Naive B cell (primary cell): ENCODE results near the gene AMIGO2. TPM values are rescaled to one million over a fixed set of nuclear protein-coding genes. Genes with fewer than 3 reads are reported as not detected.

Experiments used
- ATAC-seq, 2 donors: fragments of 150-1000 bp; cut with Tn5 transposase; 2 replicates each; pipeline ENCODE4 v1.10.0; 2021; ENCODE audit warnings: low read depth in 2 of 2, mild to moderate bottlenecking in 2 of 2, moderate library complexity in 2 of 2
- DNase-seq: peaks from one replicate; pipeline ENCODE4 v3.0.0; 2022
- H3K27ac Mint-ChIP-seq, 6 donors: one replicate each; pipeline ENCODE4 v1.8.0; 2020 to 2022; ENCODE audit warnings: mild to moderate bottlenecking in 6 of 6, mixed read lengths in 6 of 6, moderate library complexity in 5 of 6, inconsistent platforms in 2 of 6
- H3K27me3 Mint-ChIP-seq, 3 donors: one replicate each; pipeline ENCODE4 v1.8.0; 2021 to 2022; ENCODE audit warnings: mixed read lengths in 3 of 3, mild to moderate bottlenecking in 1 of 3
- H3K36me3 Mint-ChIP-seq, 2 donors: one replicate each; pipeline ENCODE4 v1.8.0; 2020 to 2022; ENCODE audit warnings: mixed read lengths in 2 of 2, inconsistent platforms in 1 of 2, mild to moderate bottlenecking in 1 of 2
- H3K4me1 Mint-ChIP-seq, 3 donors: one replicate each; pipeline ENCODE4 v1.8.0; 2020 to 2022; ENCODE audit warnings: mixed read lengths in 3 of 3, inconsistent platforms in 1 of 3, mild to moderate bottlenecking in 1 of 3, moderate library complexity in 1 of 3
- H3K4me3 Mint-ChIP-seq, 8 donors: one replicate each; pipeline ENCODE4 v1.8.0; 2020 to 2022; ENCODE audit warnings: mild to moderate bottlenecking in 8 of 8, mixed read lengths in 8 of 8, moderate library complexity in 8 of 8, inconsistent platforms in 2 of 8
- H3K9me3 Mint-ChIP-seq, 7 donors: one replicate each; pipeline ENCODE4 v1.8.0; 2020 to 2022; ENCODE audit warnings: mixed read lengths in 7 of 7, mild to moderate bottlenecking in 5 of 7, inconsistent platforms in 2 of 7, moderate library complexity in 1 of 7
- polyA plus RNA-seq, 6 donors: library from polyadenylated mRNA; unstranded; fragments of 300-500 nt; fragmentation: Illumina TruSeq; gene quantifications; one replicate each; pipeline ENCODE4 v1.2.3, GENCODE V29; 2021; ENCODE audit warnings: low read depth in 6 of 6

Gene AMIGO2
- polyA plus RNA-seq, 6 donors from 2014 or later, result 0.08 to 10.7 (median 6.1) TPM

- Mint-ChIP-seq H3K9me3 (no peaks in the 10 kb centered on the region), H3K36me3 (peaks cover 8 to 36% of the 10 kb centered on the region in 2 donors), H3K4me3 (no peak overlapping the region), H3K27ac (no peak overlapping the region), H3K27me3 (no peaks in the 10 kb centered on the region), H3K4me1 (peaks cover 0 to 3% (median 0%) of the 10 kb centered on the region in 3 donors)
- DNase-seq, result no peak
- no peak for ATAC-seq
Measured at GRCh38 chr12:47107926-47108325, 28.2 kb upstream of the AMIGO2 start.

GRCh38 chr12:47107446-47107845 is 27.7 kb upstream of the AMIGO2 start:
- peak overlapping the region in 2 of 6 donors; percentile 80 to 92 for H3K27ac Mint-ChIP-seq
- H3K27me3 Mint-ChIP-seq, result no peaks in the 10 kb centered on the region
- H3K36me3 Mint-ChIP-seq, result peaks cover 8 to 36% of the 10 kb centered on the region in 2 donors

GRCh38 chr12:47105914-47106674 is 26.3 kb upstream of the AMIGO2 start:
- H3K27me3 Mint-ChIP-seq, result no peaks in the 10 kb centered on the region
- H3K27ac Mint-ChIP-seq, result peak overlapping the region in 1 of 6 donors; percentile 64
- DNase-seq (no peak), ATAC-seq (no peak)
- H3K4me3 Mint-ChIP-seq, result no peak overlapping the region
- peaks cover 8 to 29% of the 10 kb centered on the region in 2 donors for H3K36me3 Mint-ChIP-seq
- peaks cover 0 to 3% (median 0%) of the 10 kb centered on the region in 3 donors for H3K4me1 Mint-ChIP-seq
- no peaks in the 10 kb centered on the region for H3K9me3 Mint-ChIP-seq

More at GRCh38 chr12:47107446-47107845, 27.7 kb upstream of the AMIGO2 start:
- Mint-ChIP-seq H3K4me3 (peak overlapping the region in 1 of 8 donors; percentile 11), H3K9me3 (no peaks in the 10 kb centered on the region), H3K4me1 (peaks cover 0 to 3% (median 0%) of the 10 kb centered on the region in 3 donors)
- ATAC-seq (no peak), DNase-seq (no peak)

- Mint-ChIP-seq H3K27me3 (no peaks in the 10 kb centered on the region), H3K4me3 (no peak overlapping the region), H3K9me3 (no peaks in the 10 kb centered on the region), H3K36me3 (peaks cover 8 to 18% of the 10 kb centered on the region in 2 donors), H3K27ac (no peak overlapping the region), H3K4me1 (peaks cover 0 to 3% (median 0%) of the 10 kb centered on the region in 3 donors)
- no peak for DNase-seq
- no peak for ATAC-seq
Measured at GRCh38 chr12:47102845-47103651, 23.3 kb upstream of the AMIGO2 start.

DNA sequence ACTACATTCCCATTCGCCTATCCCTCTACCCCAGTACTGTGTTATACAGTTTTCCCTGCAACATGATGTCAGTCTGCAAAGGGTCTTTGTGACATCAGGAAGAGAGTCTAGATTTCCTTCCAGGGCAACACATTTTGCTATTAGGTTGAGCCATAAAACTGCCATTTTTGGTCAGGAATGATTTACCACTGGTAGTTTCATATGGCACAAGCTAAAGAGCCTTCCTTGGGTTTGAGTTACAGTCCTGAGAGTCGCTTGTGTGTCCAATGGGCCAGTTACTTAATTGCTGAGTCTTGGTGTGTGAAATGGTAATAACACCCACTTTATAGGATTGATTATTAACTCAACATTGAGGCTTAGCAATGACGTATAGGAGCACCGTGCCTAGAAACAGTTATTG is 22.6 kb upstream of the AMIGO2 start:
- DNase-seq (no peak), ATAC-seq (no peak)
- Mint-ChIP-seq H3K36me3 (peaks cover 8 to 15% of the 10 kb centered on the region in 2 donors), H3K27ac (no peak overlapping the region), H3K4me1 (peaks cover 0 to 3% (median 0%) of the 10 kb centered on the region in 3 donors), H3K4me3 (no peak overlapping the region), H3K27me3 (no peaks in the 10 kb centered on the region), H3K9me3 (no peaks in the 10 kb centered on the region)

- no peak overlapping the region for H3K4me3 Mint-ChIP-seq
- DNase-seq (no peak), ATAC-seq (no peak)
- no peaks in the 10 kb centered on the region for H3K27me3 Mint-ChIP-seq
- H3K4me1 Mint-ChIP-seq, result no peaks in the 10 kb centered on the region
- H3K9me3 Mint-ChIP-seq, result no peaks in the 10 kb centered on the region
- H3K27ac Mint-ChIP-seq, result no peak overlapping the region
- H3K36me3 Mint-ChIP-seq, result peaks cover 3 to 9% of the 10 kb centered on the region in 2 donors
Measured at GRCh38 chr12:47100160-47100559, 20.4 kb upstream of the AMIGO2 start.

- Mint-ChIP-seq H3K27ac (no peak overlapping the region), H3K27me3 (no peaks in the 10 kb centered on the region), H3K4me1 (no peaks in the 10 kb centered on the region), H3K4me3 (no peak overlapping the region), H3K9me3 (no peaks in the 10 kb centered on the region), H3K36me3 (peaks cover 0 to 7% of the 10 kb centered on the region in 2 donors)
- no peak for ATAC-seq
- DNase-seq, result no peak
Measured at GRCh38 chr12:47099610-47100009, 19.9 kb upstream of the AMIGO2 start.

DNA sequence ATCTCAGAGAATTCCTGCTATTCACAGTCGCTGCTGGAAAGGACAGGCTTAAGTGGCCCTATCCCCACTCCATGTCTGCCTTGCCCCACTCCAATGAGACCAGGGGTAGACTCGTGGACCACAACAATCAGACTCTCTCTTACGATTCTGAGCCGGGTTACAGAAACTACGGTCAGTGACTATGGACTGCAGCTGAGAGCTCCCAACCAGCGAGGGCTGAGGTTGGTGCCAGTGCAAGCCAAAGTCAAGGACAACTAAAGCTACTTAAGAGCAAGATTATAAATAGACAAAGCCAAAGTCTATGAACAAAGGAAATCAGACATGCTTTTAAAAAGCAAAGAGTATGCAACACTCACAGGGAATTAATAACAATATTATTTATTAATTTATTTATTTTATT is 18.3 kb upstream of the AMIGO2 start:
- Mint-ChIP-seq H3K9me3 (no peaks in the 10 kb centered on the region), H3K27ac (peak overlapping the region in 1 of 6 donors; percentile 15)

DNA sequence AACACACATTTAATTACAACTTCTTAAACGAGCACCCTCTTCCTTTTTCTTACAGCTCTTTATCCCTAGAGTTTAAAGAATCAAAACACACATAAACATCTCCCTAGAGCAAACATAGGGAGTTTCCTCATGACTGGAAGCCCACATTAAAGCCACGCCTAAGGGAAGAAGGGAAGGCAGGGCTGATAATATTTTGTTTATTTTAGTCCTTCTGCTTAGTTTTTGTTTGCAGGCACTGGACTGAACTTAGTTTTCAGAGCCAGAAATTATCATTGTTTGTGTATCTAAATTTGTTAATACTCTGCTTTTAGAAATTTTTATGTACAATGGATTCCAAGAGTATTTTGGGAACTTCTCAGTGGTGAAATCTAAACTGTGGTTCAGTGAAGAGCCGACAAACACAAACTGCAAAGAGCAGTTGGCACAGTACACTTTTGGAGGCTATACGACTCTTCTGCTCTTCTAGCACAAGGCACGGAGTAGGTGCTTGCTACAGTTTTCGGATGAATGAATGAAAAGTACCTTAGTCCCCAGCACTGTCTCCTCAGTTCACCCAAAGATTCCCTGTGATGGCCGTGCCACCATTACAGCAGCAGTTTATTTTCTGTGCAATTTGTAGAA is 17.6 kb upstream of the AMIGO2 start:
- Mint-ChIP-seq H3K4me1 (no peaks in the 10 kb centered on the region), H3K4me3 (no peak overlapping the region), H3K9me3 (no peaks in the 10 kb centered on the region), H3K27me3 (no peaks in the 10 kb centered on the region), H3K36me3 (no peaks in the 10 kb centered on the region), H3K27ac (no peak overlapping the region)
- ATAC-seq (no peak), DNase-seq (no peak)

More for the DNA sequence above, 18.3 kb upstream of the AMIGO2 start:
- DNase-seq, result no peak
- Mint-ChIP-seq H3K27me3 (no peaks in the 10 kb centered on the region), H3K4me3 (no peak overlapping the region), H3K4me1 (no peaks in the 10 kb centered on the region), H3K36me3 (no peaks in the 10 kb centered on the region)
- ATAC-seq, result no peak

GRCh38 chr12:47095446-47096236 is 15.9 kb upstream of the AMIGO2 start:
- no peaks in the 10 kb centered on the region for H3K27me3 Mint-ChIP-seq
- H3K36me3 Mint-ChIP-seq, result no peaks in the 10 kb centered on the region
- ATAC-seq, result no peak
- no peaks in the 10 kb centered on the region for H3K4me1 Mint-ChIP-seq
- peak overlapping the region in 2 of 6 donors; percentile 0 to 49 for H3K27ac Mint-ChIP-seq
- no peak for DNase-seq
- peaks cover 0 to 3% (median 0%) of the 10 kb centered on the region in 7 donors for H3K9me3 Mint-ChIP-seq
- no peak overlapping the region for H3K4me3 Mint-ChIP-seq

GRCh38 chr12:47094804-47095203 is 15.0 kb upstream of the AMIGO2 start:
- no peak for DNase-seq
- H3K27ac Mint-ChIP-seq, result no peak overlapping the region
- no peak overlapping the region for H3K4me3 Mint-ChIP-seq

DNA sequence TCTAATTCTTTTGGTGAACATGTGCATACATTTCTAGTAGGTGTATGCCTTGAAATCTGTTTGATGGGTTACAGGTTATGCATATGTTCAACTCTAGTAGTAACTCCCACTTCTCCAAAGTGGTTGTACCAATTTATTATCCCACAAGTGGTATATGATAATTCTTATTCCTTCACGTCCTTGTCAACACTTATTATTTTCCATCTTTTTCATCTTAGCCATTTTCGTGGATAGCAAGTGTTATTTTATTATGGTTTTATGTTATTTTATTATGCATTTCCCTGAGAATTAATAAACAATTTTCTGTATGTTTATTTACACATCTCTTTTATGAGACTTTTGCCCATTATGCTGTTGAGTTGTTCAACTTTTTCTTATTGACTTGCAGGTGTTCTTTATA is 11.2 kb upstream of the AMIGO2 start:
- peaks cover 0 to 3% (median under 1%) of the 10 kb centered on the region in 3 donors for H3K4me1 Mint-ChIP-seq
- no peaks in the 10 kb centered on the region for H3K27me3 Mint-ChIP-seq
- peaks cover 0 to 8% of the 10 kb centered on the region in 2 donors for H3K36me3 Mint-ChIP-seq
- no peak overlapping the region for H3K27ac Mint-ChIP-seq
- ATAC-seq (no peak), DNase-seq (no peak)
- H3K4me3 Mint-ChIP-seq, result no peak overlapping the region
- H3K9me3 Mint-ChIP-seq, result peaks cover 0 to 3% (median 0%) of the 10 kb centered on the region in 7 donors

More at GRCh38 chr12:47094804-47095203, 15.0 kb upstream of the AMIGO2 start:
- Mint-ChIP-seq H3K36me3 (peaks cover 0 to 8% of the 10 kb centered on the region in 2 donors), H3K4me1 (no peaks in the 10 kb centered on the region), H3K27me3 (no peaks in the 10 kb centered on the region), H3K9me3 (peaks cover 0 to 3% (median 0%) of the 10 kb centered on the region in 7 donors)
- ATAC-seq, result no peak
